Liver (tissue), 9 donors: ENCODE measurements around the gene NEK10. TPM values are rescaled to one million over a fixed set of nuclear protein-coding genes. Genes with fewer than 3 reads are reported as not detected.

Experiments used
- DNase-seq: peaks from one replicate; pipeline ENCODE4 v3.0.0-alpha.2; 2017; ENCODE audit warnings: low spot score
- H3K27ac ChIP-seq, 2 donors: one replicate each; pipeline ENCODE4 v1.7.0; 2013; ENCODE audit warnings: inconsistent platforms in 2 of 2, low read length in 2 of 2, control low read depth in 1 of 2, low read depth in 1 of 2, mild to moderate bottlenecking in 1 of 2
- H3K27me3 ChIP-seq, 4 donors: one replicate each; pipeline versions ENCODE4 v1.6.1 to v1.7.0; 2013; ENCODE audit warnings: low read length in 3 of 4, inconsistent platforms in 1 of 4, mild to moderate bottlenecking in 1 of 4, moderate library complexity in 1 of 4; ENCODE audit not compliant: control insufficient read depth in 4 of 4, insufficient read depth in 4 of 4
- H3K36me3 ChIP-seq, 4 donors: one replicate each; pipeline versions ENCODE4 v1.6.1 to v1.7.0; 2013; ENCODE audit warnings: low read length in 3 of 4, mild to moderate bottlenecking in 3 of 4, low read depth in 1 of 4, moderate library complexity in 1 of 4; ENCODE audit not compliant: control insufficient read depth in 4 of 4, insufficient read depth in 3 of 4
- H3K4me1 ChIP-seq, 4 donors: one replicate each; pipeline versions ENCODE4 v1.6.1 to v1.7.0; 2013; ENCODE audit warnings: low read length in 3 of 4, mild to moderate bottlenecking in 3 of 4, moderate library complexity in 1 of 4; ENCODE audit not compliant: control insufficient read depth in 4 of 4, insufficient read depth in 4 of 4
- H3K4me3 ChIP-seq, 3 donors: one replicate each; pipeline versions ENCODE4 v1.6.1 to v1.7.0; 2013; ENCODE audit warnings: low read length in 3 of 3, control low read depth in 1 of 3, low read depth in 1 of 3, mild to moderate bottlenecking in 1 of 3
- H3K9ac ChIP-seq, 2 donors: one replicate each; pipeline ENCODE4 v1.7.0; 2013; ENCODE audit warnings: low read length in 2 of 2, mild to moderate bottlenecking in 2 of 2, moderate library complexity in 2 of 2, control low read depth in 1 of 2, low read depth in 1 of 2
- H3K9me3 ChIP-seq, 4 donors: one replicate each; pipeline versions ENCODE4 v1.6.1 to v1.7.0; 2013; ENCODE audit warnings: low read length in 3 of 4; ENCODE audit not compliant: control insufficient read depth in 4 of 4
- ATF3 ChIP-seq: IDR thresholded peaks from 2 replicates; pipeline ENCODE4 v1.6.1; 2016; ENCODE audit warnings: antibody characterized with exemption
- CTCF ChIP-seq: fragments of 150-350 bp; IDR thresholded peaks from 2 replicates; pipeline ENCODE4 v1.5.1; 2017; ENCODE audit warnings: improper control_type of control experiment, low read depth, low read length; ENCODE audit not compliant: missing input control
- EGR1 ChIP-seq, 2 donors: IDR thresholded peaks; 2 replicates each; pipeline ENCODE4 v1.6.1; 2016 to 2018; ENCODE audit warnings: antibody characterized with exemption in 2 of 2, low read depth in 2 of 2
- FOXA1 ChIP-seq: IDR thresholded peaks from 2 replicates; pipeline ENCODE4 v1.6.1; 2016; ENCODE audit warnings: antibody characterized with exemption
- FOXA2 ChIP-seq: IDR thresholded peaks from 2 replicates; pipeline ENCODE4 v1.6.1; 2016; ENCODE audit warnings: antibody characterized with exemption
- HNF4A ChIP-seq, 2 donors: conservative IDR thresholded peaks; 2 replicates each; pipeline ENCODE4 v1.6.1; 2016; ENCODE audit warnings: antibody characterized with exemption in 2 of 2, mild to moderate bottlenecking in 2 of 2
- JUND ChIP-seq, 2 donors: IDR thresholded peaks; 2 replicates each; pipeline ENCODE4 v1.6.1; 2016; ENCODE audit warnings: antibody characterized with exemption in 2 of 2
- MAX ChIP-seq: IDR thresholded peaks from 2 replicates; pipeline ENCODE4 v1.6.1; 2016; ENCODE audit warnings: antibody characterized with exemption
- NR2F2 ChIP-seq: IDR thresholded peaks from 2 replicates; pipeline ENCODE4 v1.6.1; 2016; ENCODE audit warnings: antibody characterized with exemption
- RAD21 ChIP-seq, 2 donors: IDR thresholded peaks; 2 replicates each; pipeline ENCODE4 v1.6.1; 2016; ENCODE audit warnings: antibody characterized with exemption in 2 of 2, mild to moderate bottlenecking in 2 of 2
- REST ChIP-seq: IDR thresholded peaks from 2 replicates; pipeline ENCODE4 v1.6.1; 2016; ENCODE audit warnings: antibody characterized with exemption, mild to moderate bottlenecking
- RXRA ChIP-seq, 2 donors: IDR thresholded peaks; 2 replicates each; pipeline ENCODE4 v1.6.1; 2017 to 2018; ENCODE audit warnings: antibody characterized with exemption in 2 of 2, mild to moderate bottlenecking in 1 of 2
- SP1 ChIP-seq: IDR thresholded peaks from 2 replicates; pipeline ENCODE4 v1.6.1; 2018; ENCODE audit warnings: antibody characterized with exemption, mild to moderate bottlenecking
- YY1 ChIP-seq: IDR thresholded peaks from 2 replicates; pipeline ENCODE4 v1.6.1; 2016; ENCODE audit warnings: antibody characterized with exemption, mild to moderate bottlenecking
- ZBTB33 ChIP-seq: IDR thresholded peaks from 2 replicates; pipeline ENCODE4 v1.6.1; 2016; ENCODE audit warnings: antibody characterized with exemption
- WGBS: extraction: QIAGEN DNeasy Blood & Tissue Kit; methylation state at CpG from one replicate; pipeline ENCODE4 v1.1.7; 2013; 5-methylcytosine and 5-hydroxymethylcytosine counted together
- polyA plus RNA-seq, 2 donors: library from polyadenylated mRNA; stranded (reverse) in 1 of 2; unstranded in 1 of 2; fragments of 200-250 nt in 1 of 2; fragments of >200 nt in 1 of 2; fragmentation: Nextera tagmentation in 1 of 2; extraction: Ambion mirVana in 1 of 2; gene quantifications; one replicate each; pipeline versions ENCODE4 v1.2.1 to v1.2.3, GENCODE V29; 2013 to 2015
- total RNA-seq, 2 donors: library from RNA; depleted of rRNA; stranded (reverse); fragments of >200 nt; gene quantifications; one replicate each; pipeline ENCODE4 v1.2.3, GENCODE V29; 2014
- donor health status: healthy.
- donor health status: healthy.
- donor health status: healthy.
- donor health status: healthy.
- donor health status: healthy.

Gene NEK10
- total and polyA plus RNA-seq, 4 donors: 0.23 to 2.1 (median 0.70) TPM; not detected in 1

- TF ChIP-seq ATF3 (no peak), EGR1 (IDR thresholded peaks at IDR 0.05; ENCODE audit: low read depth in 2 of 2) (no peak), YY1 (no peak), SP1 (no peak)
Observed at GRCh38 chr3:27089068-27089467, 280.1 kb downstream of the NEK10 start (continued).

GRCh38 chr3:27085829-27086730, 283.1 kb downstream of the NEK10 start:
- TF ChIP-seq JUND (IDR thresholded peaks at IDR 0.05) (no peak), FOXA1 (no peak), FOXA2 (no peak), RAD21 (IDR thresholded peaks at IDR 0.05) (no peak), ZBTB33 (no peak), NR2F2 (peak; percentile 9)
- Histone ChIP-seq H3K9ac (no peak overlapping the region), H3K27me3 (no peaks in the 10 kb centered on the region), H3K4me1 (no peaks in the 10 kb centered on the region), H3K9me3 (no peaks in the 10 kb centered on the region), H3K27ac (no peak overlapping the region), H3K4me3 (no peak overlapping the region), H3K36me3 (no peaks in the 10 kb centered on the region)
- 74% methylated on average over 5 of the region's 5 CpGs for WGBS
- DNase-seq: no peak

- Histone ChIP-seq H3K27me3 (no peaks in the 10 kb centered on the region), H3K4me3 (no peak overlapping the region), H3K36me3 (no peaks in the 10 kb centered on the region), H3K9me3 (no peaks in the 10 kb centered on the region), H3K4me1 (no peaks in the 10 kb centered on the region), H3K27ac (no peak overlapping the region), H3K9ac (no peak overlapping the region)
- WGBS: 59% methylated on average over 2 of the region's 2 CpGs
- no peak for TF ChIP-seq FOXA2
- no peak for DNase-seq
Observed at GRCh38 chr3:27081992-27082607, 287.1 kb downstream of the NEK10 start.

- H3K27me3 ChIP-seq: no peaks in the 10 kb centered on the region
- H3K9me3 ChIP-seq: no peaks in the 10 kb centered on the region
- H3K27ac ChIP-seq: no peak overlapping the region
- no peak for TF ChIP-seq JUND (IDR thresholded peaks at IDR 0.05)
- TF ChIP-seq RAD21 (IDR thresholded peaks at IDR 0.05): no peak
- TF ChIP-seq RXRA (IDR thresholded peaks at IDR 0.05): no peak
- no peak for TF ChIP-seq SP1
- no peak for TF ChIP-seq FOXA1
- TF ChIP-seq YY1: no peak
- TF ChIP-seq CTCF: no peak
- TF ChIP-seq HNF4A (conservative IDR thresholded peaks at IDR 0.05): no peak
- TF ChIP-seq EGR1 (IDR thresholded peaks at IDR 0.05; ENCODE audit: low read depth in 2 of 2): no peak
- no peak for TF ChIP-seq REST
- no peak for TF ChIP-seq ATF3
- no peak for TF ChIP-seq FOXA2
- no peak for TF ChIP-seq MAX
- DNase-seq: no peak
- no peak overlapping the region for H3K4me3 ChIP-seq
- no peak overlapping the region for H3K9ac ChIP-seq
- no peaks in the 10 kb centered on the region for H3K36me3 ChIP-seq
- 83% methylated on average over 5 of the region's 5 CpGs for WGBS
- no peaks in the 10 kb centered on the region for H3K4me1 ChIP-seq
Observed at GRCh38 chr3:27081566-27081965, 287.6 kb downstream of the NEK10 start.
